H1 (cell line): ENCODE data around the gene ADCY1. TPM values are rescaled to one million over a fixed set of nuclear protein-coding genes. Genes with fewer than 3 reads are reported as not detected.

ENCODE experiments used
- CTCF ChIA-PET: fragments of 300-600 bp; sonication (Branson Sonifier 250); formaldehyde crosslinking; loops from one replicate; lab custom pipeline; 2021; ENCODE audit not compliant: partially characterized antibody; lab: Charles Lee
- POLR2A ChIA-PET: fragments of 300-600 bp; sonication (Branson Sonifier 250); formaldehyde crosslinking; loops from one replicate; lab custom pipeline; 2021; ENCODE audit warnings: inconsistent platforms; ENCODE audit not compliant: partially characterized antibody; lab: Charles Lee
- DNase-seq, 2 experiments: peaks; one replicate each; pipeline versions ENCODE4 v3.0.0 to v3.0.0-alpha.2; 2010 to 2022; ENCODE audit warnings: low spot score in 2 of 2, low read depth in 1 of 2, mixed read lengths in 1 of 2
- FAIRE-seq: peaks from 2 replicates; lab custom pipeline; 2011; peaks lifted over from hg19 to GRCh38; lab: Jason Lieb, UNC
- H2AFZ ChIP-seq: 2 replicates; pipeline ENCODE4 v1.8.1; 2012; ENCODE audit warnings: low read length, inconsistent platforms
- H2AK5ac ChIP-seq: 2 replicates; pipeline ENCODE4 v1.6.1; 2013; ENCODE audit warnings: low read depth, low read length
- H2BK120ac ChIP-seq: replicated peaks from 2 replicates; pipeline ENCODE3; 2013; ENCODE audit warnings: low read depth, low read length, inconsistent platforms
- H2BK12ac ChIP-seq: 2 replicates; pipeline ENCODE4 v1.6.1; 2013; ENCODE audit warnings: low read depth, low read length
- H2BK15ac ChIP-seq: 2 replicates; pipeline ENCODE4 v1.6.1; 2013; ENCODE audit warnings: low read length
- H2BK20ac ChIP-seq: 2 replicates; pipeline ENCODE4 v1.6.1; 2013; ENCODE audit warnings: low read length
- H2BK5ac ChIP-seq: 2 replicates; pipeline ENCODE4 v1.6.1; 2013; ENCODE audit warnings: low read depth, low read length
- H3K14ac ChIP-seq: 2 replicates; pipeline ENCODE4 v1.6.1; 2013; ENCODE audit warnings: inconsistent platforms; ENCODE audit not compliant: insufficient read length
- H3K18ac ChIP-seq: 2 replicates; pipeline ENCODE4 v1.6.1; 2013; ENCODE audit warnings: low read length; ENCODE audit errors: extremely low read depth
- H3K23ac ChIP-seq: 2 replicates; pipeline ENCODE4 v1.6.1; 2013; ENCODE audit warnings: inconsistent platforms; ENCODE audit not compliant: insufficient read length
- H3K23me2 ChIP-seq: 2 replicates; pipeline ENCODE4 v1.6.1; 2013; ENCODE audit warnings: low read depth, low read length
- H3K27ac ChIP-seq: 2 replicates; pipeline ENCODE4 v1.6.1; 2011; ENCODE audit warnings: low read depth, low read length, inconsistent platforms
- H3K27me3 ChIP-seq, 4 experiments: replicated peaks in 1 of 4; 1 replicate in 1 of 4; 2 replicates in 3 of 4; pipeline versions ENCODE4 v1.6.1 to v1.8.1; 2011 to 2013; ENCODE audit warnings: low read length in 3 of 4, mild to moderate bottlenecking in 3 of 4, inconsistent platforms in 2 of 4, mixed read lengths in 2 of 4, moderate library complexity in 1 of 4; ENCODE audit not compliant: control insufficient read depth in 3 of 4, insufficient read depth in 3 of 4; ENCODE audit errors: extremely low read depth in 1 of 4
- H3K36me3 ChIP-seq, 4 experiments: 2 replicates each; pipeline versions ENCODE4 v1.6.1 to v1.8.1; 2011 to 2013; ENCODE audit warnings: mild to moderate bottlenecking in 4 of 4, low read length in 3 of 4, moderate library complexity in 2 of 4, control low read depth in 1 of 4, inconsistent platforms in 1 of 4; ENCODE audit not compliant: insufficient read depth in 4 of 4, control insufficient read depth in 2 of 4
- H3K4ac ChIP-seq: replicated peaks from 2 replicates; pipeline ENCODE3; 2013; ENCODE audit warnings: low read length, low read depth, mixed read lengths, inconsistent platforms; ENCODE audit not compliant: insufficient read length
- H3K4me1 ChIP-seq, 4 experiments: replicated peaks in 1 of 4; 1 replicate in 1 of 4; 2 replicates in 3 of 4; pipeline versions ENCODE4 v1.6.1 to v1.8.1; 2011 to 2013; ENCODE audit warnings: low read length in 3 of 4, inconsistent platforms in 2 of 4, mixed read lengths in 1 of 4; ENCODE audit not compliant: insufficient read depth in 4 of 4, control insufficient read depth in 3 of 4
- H3K4me2 ChIP-seq, 2 experiments: 2 replicates each; pipeline versions ENCODE4 v1.6.1 to v1.8.1; 2011 to 2013; ENCODE audit warnings: low read depth in 2 of 2, low read length in 2 of 2, control low read depth in 1 of 2, inconsistent platforms in 1 of 2, mild to moderate bottlenecking in 1 of 2; ENCODE audit not compliant: insufficient read depth in 1 of 2
- H3K4me3 ChIP-seq, 4 experiments: fragments of 200-600, 300-600 bp in 1 of 4; sonication (generic), shearing (Covaris generic), sonication (Bioruptor Twin) in 1 of 4; 2 replicates each; pipeline versions ENCODE4 v1.5.1 to v1.8.1; 2011 to 2016; ENCODE audit warnings: low read length in 4 of 4, low read depth in 3 of 4, control low read depth in 2 of 4, inconsistent platforms in 2 of 4, mild to moderate bottlenecking in 2 of 4, mixed read lengths in 1 of 4, moderate library complexity in 1 of 4; ENCODE audit not compliant: insufficient read depth in 2 of 4; ENCODE audit errors: extremely low read depth in 1 of 4
- H3K56ac ChIP-seq: replicated peaks from 2 replicates; pipeline ENCODE3; 2013; ENCODE audit warnings: low read depth, mild to moderate bottlenecking, mixed read lengths, low read length, inconsistent platforms; ENCODE audit not compliant: insufficient read length
- H3K79me1 ChIP-seq: 2 replicates; pipeline ENCODE4 v1.6.1; 2013; ENCODE audit warnings: low read depth, low read length, control low read depth
- H3K79me2 ChIP-seq, 2 experiments: 2 replicates each; pipeline versions ENCODE4 v1.6.1 to v1.8.1; 2012 to 2013; ENCODE audit warnings: low read length in 2 of 2, mild to moderate bottlenecking in 2 of 2, inconsistent platforms in 1 of 2; ENCODE audit not compliant: insufficient read depth in 2 of 2, control insufficient read depth in 1 of 2
- H3K9ac ChIP-seq, 4 experiments: replicated peaks in 1 of 4; 1 replicate in 1 of 4; 2 replicates in 3 of 4; pipeline versions ENCODE4 v1.6.1 to v1.8.1; 2011 to 2013; ENCODE audit warnings: low read depth in 3 of 4, low read length in 3 of 4, control low read depth in 2 of 4, mild to moderate bottlenecking in 2 of 4, moderate library complexity in 2 of 4, inconsistent platforms in 1 of 4; ENCODE audit errors: extremely low read depth in 1 of 4
- H3K9me3 ChIP-seq, 2 experiments: 2 replicates each; pipeline versions ENCODE4 v1.6.1 to v1.8.1; 2012 to 2013; ENCODE audit warnings: mild to moderate bottlenecking in 2 of 2, moderate library complexity in 2 of 2, control low read depth in 1 of 2, inconsistent platforms in 1 of 2, low read depth in 1 of 2, low read length in 1 of 2, mixed read lengths in 1 of 2; ENCODE audit not compliant: insufficient read depth in 2 of 2
- H4K20me1 ChIP-seq, 2 experiments: replicated peaks in 1 of 2; 2 replicates each; pipeline versions ENCODE3 to v1.8.1; 2011 to 2013; ENCODE audit warnings: inconsistent platforms in 2 of 2, low read length in 2 of 2, mild to moderate bottlenecking in 1 of 2; ENCODE audit not compliant: insufficient read depth in 2 of 2, control insufficient read depth in 1 of 2
- H4K5ac ChIP-seq: 2 replicates; pipeline ENCODE4 v1.6.1; 2013; ENCODE audit warnings: low read length, low read depth, mixed read lengths, inconsistent platforms; ENCODE audit not compliant: insufficient read length
- H4K8ac ChIP-seq: 2 replicates; pipeline ENCODE4 v1.8.0; 2013; ENCODE audit warnings: mild to moderate bottlenecking, moderate library complexity, low read length, inconsistent platforms; ENCODE audit not compliant: insufficient read depth; ENCODE audit errors: extremely low read depth
- H4K91ac ChIP-seq: replicated peaks from 2 replicates; pipeline ENCODE3; 2013; ENCODE audit warnings: low read length, mixed read lengths, inconsistent platforms; ENCODE audit not compliant: insufficient read length
- EZH2 ChIP-seq: fragments of 200-600 bp; sonication (generic); IDR thresholded peaks from 2 replicates; pipeline ENCODE4 v1.7.1; 2012; ENCODE audit warnings: low read depth, mild to moderate bottlenecking, moderate library complexity, low read length, inconsistent platforms; ENCODE audit not compliant: severe bottlenecking
- POLR2A ChIP-seq, 2 experiments: IDR thresholded peaks; 1 replicate in 1 of 2; 2 replicates in 1 of 2; pipeline ENCODE4 v1.6.1; 2011; ENCODE audit warnings: low read depth in 2 of 2, low read length in 2 of 2, mild to moderate bottlenecking in 2 of 2; ENCODE audit errors: control extremely low read depth in 1 of 2
- SAP30 ChIP-seq: fragments of 300-600 bp; sonication (generic); IDR thresholded peaks from 2 replicates; pipeline ENCODE4 v1.7.1; 2012; ENCODE audit warnings: low read length, moderate library complexity, mild to moderate bottlenecking, inconsistent platforms; ENCODE audit not compliant: insufficient read depth, insufficient replicate concordance
- SIN3A ChIP-seq, 2 experiments: IDR thresholded peaks in 1 of 2; conservative IDR thresholded peaks in 1 of 2; 2 replicates each; pipeline ENCODE4 v1.6.1; 2011 to 2012; ENCODE audit warnings: low read length in 2 of 2, improper control_type of control experiment in 1 of 2, low read depth in 1 of 2, mild to moderate bottlenecking in 1 of 2
- whole genome bisulfite sequencing, 2 experiments: shearing (Covaris generic) in 1 of 2; methylation state at CpG; one replicate each; pipeline versions ENCODE4 v1.1.6 to v1.1.7; 2013 to 2015; ENCODE audit warnings: low lambda C conversion rate in 2 of 2, mixed read lengths in 2 of 2, inconsistent platforms in 1 of 2, low coverage in 1 of 2, missing lambda C conversion rate in 1 of 2; ENCODE audit not compliant: insufficient replicate concordance in 2 of 2, insufficient coverage in 1 of 2, insufficient read length in 1 of 2; ENCODE audit errors: extremely low coverage in 1 of 2, missing lambda C conversion rate in 1 of 2; 5-methylcytosine and 5-hydroxymethylcytosine counted together
- polyA plus RNA-seq, 7 experiments: library from polyadenylated mRNA; depleted of rRNA in 3 of 7; stranded (reverse) in 5 of 7; unstranded in 2 of 7; fragments of >200 nt in 5 of 7; fragments of 200-250 nt in 2 of 7; gene quantifications; 1 replicate in 5 of 7; 2 replicates in 1 of 7; 4 replicates in 1 of 7; pipeline versions ENCODE4 v1.2.1 to v1.2.3, GENCODE V29; 2011 to 2013; ENCODE audit warnings: missing spikeins in 2 of 7, mixed read lengths in 2 of 7
- total RNA-seq: library from RNA; stranded (reverse); fragmentation: NEBNext Ultra II Directional; extraction: Animal tissue kit (Norgen Biotek cat#: 25700); gene quantifications from 2 replicates; pipeline ENCODE4 v1.2.1, GENCODE V29; 2021

ADCY1 gene
- total and polyA plus RNA-seq, 2 of the 8 experiments (the other 6 are each of a cell fraction or from before 2014, with no cell fraction given) = 7.9 to 26.9 TPM

DNA sequence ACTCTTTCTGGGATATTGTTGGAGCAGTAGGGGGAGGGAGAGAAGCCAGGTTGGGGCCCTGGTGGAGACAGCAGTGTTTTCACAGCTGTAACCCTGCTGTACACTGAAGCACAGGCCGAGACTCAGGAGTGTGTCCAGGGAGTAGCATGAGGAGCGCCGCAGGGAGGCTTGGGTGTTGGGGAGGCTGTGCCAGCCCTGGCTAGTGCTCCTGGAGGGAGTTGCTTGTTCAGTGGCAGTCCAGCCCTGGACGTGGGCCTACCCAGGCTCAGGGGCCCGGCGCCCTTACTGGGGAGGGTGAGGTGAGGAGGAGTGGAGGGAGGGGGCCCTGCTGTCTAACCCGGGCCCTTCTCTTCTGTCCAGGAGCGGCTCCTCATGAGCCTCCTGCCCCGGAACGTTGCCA is 35.9 kb downstream of the ADCY1 start:
- no peak overlapping the region for H3K14ac ChIP-seq
- POLR2A ChIA-PET = no interaction called here
- H2BK120ac ChIP-seq = no peak overlapping the region
- peaks cover 0 to 9% of the 10 kb centered on the region in 2 experiments; a peak in 2 of 4 replicates for H3K79me2 ChIP-seq
- CTCF ChIA-PET = interaction anchor here (1.9 kb wide), 1 partner anchor 54 kb away, joined by 5 read pairs; no protein-coding TSS in a partner anchor
- H3K23me2 ChIP-seq = peaks cover 7% of the 10 kb centered on the region; the same call in 1 of the 2 replicates
- no peak overlapping the region for H2BK12ac ChIP-seq
- DNase-seq = no peak
- no peak overlapping the region for H2BK15ac ChIP-seq
- H4K5ac ChIP-seq = no peak overlapping the region
- no peak for FAIRE-seq
- H3K36me3 ChIP-seq = peaks cover 0 to 7% (median 3%) of the 10 kb centered on the region in 4 experiments; a peak in 4 of 8 replicates
- no peak overlapping the region for H3K56ac ChIP-seq
- no peak overlapping the region for H2BK20ac ChIP-seq
- H3K4ac ChIP-seq = no peak overlapping the region
- H3K18ac ChIP-seq = no peak overlapping the region
- no peak overlapping the region for H3K4me2 ChIP-seq
- H3K9me3 ChIP-seq = peaks cover 0 to 2% of the 10 kb centered on the region in 2 experiments; a peak in 1 of 4 replicates
- no peak overlapping the region for H3K4me3 ChIP-seq
- no peaks in the 10 kb centered on the region for H3K27me3 ChIP-seq
- WGBS, 2 experiments = 98% methylated on average over 10 of the region's 10 CpGs; no CpG with 5 or more reads in 1 of the 2 experiments
- H4K91ac ChIP-seq = no peak overlapping the region
- H3K9ac ChIP-seq = no peak overlapping the region
- H2AFZ ChIP-seq = no peak overlapping the region
- H3K27ac ChIP-seq = no peak overlapping the region
- no peak overlapping the region for H4K8ac ChIP-seq
- H3K23ac ChIP-seq = no peak overlapping the region
- no peaks in the 10 kb centered on the region for H4K20me1 ChIP-seq
- H3K79me1 ChIP-seq = 0 out of 2 replicates have a peak, but pooled peaks cover 6% of the 10 kb centered on the region
- TF ChIP-seq POLR2A (IDR thresholded peaks at IDR 0.05; ENCODE audit: control extremely low read depth in 1 of 2, low read depth in 2 of 2, low read length in 2 of 2) = no peak
- no peak for TF ChIP-seq EZH2
- no peak for TF ChIP-seq SAP30
- no peak for TF ChIP-seq SIN3A (conservative IDR thresholded peaks at IDR 0.05 in 1 of 2, IDR thresholded peaks at IDR 0.05 in 1 of 2; ENCODE audit: low read depth in 1 of 2, low read length in 2 of 2)
- no peaks in the 10 kb centered on the region for H3K4me1 ChIP-seq
- no peak overlapping the region for H2BK5ac ChIP-seq
- H2AK5ac ChIP-seq = no peak overlapping the region
